ES-I3 (cell line): ENCODE measurements around the gene PCDH9.
"Not testable (repeated sequence)": the region's sequence is repeated elsewhere in the genome, so short reads cannot be mapped to it uniquely, and the experiment has no call there.

Experiments
- H3K36me3 ChIP-seq: 2 replicates; pipeline ENCODE4 v1.6.1; 2013; ENCODE audit warnings: mild to moderate bottlenecking, low read length, control low read depth, moderate library complexity; ENCODE audit not compliant: insufficient read depth
- H3K4me1 ChIP-seq: 2 replicates; pipeline ENCODE4 v1.6.1; 2013; ENCODE audit warnings: mild to moderate bottlenecking, control low read depth, low read length; ENCODE audit not compliant: insufficient read depth
- H3K9ac ChIP-seq: 2 replicates; pipeline ENCODE4 v1.6.1; 2013; ENCODE audit warnings: low read depth, mild to moderate bottlenecking, low read length, moderate library complexity
- H3K9me3 ChIP-seq: 2 replicates; pipeline ENCODE4 v1.6.1; 2013; ENCODE audit warnings: mild to moderate bottlenecking, low read length, moderate library complexity; ENCODE audit not compliant: control insufficient read depth, insufficient read depth

The PCDH9 gene

DNA sequence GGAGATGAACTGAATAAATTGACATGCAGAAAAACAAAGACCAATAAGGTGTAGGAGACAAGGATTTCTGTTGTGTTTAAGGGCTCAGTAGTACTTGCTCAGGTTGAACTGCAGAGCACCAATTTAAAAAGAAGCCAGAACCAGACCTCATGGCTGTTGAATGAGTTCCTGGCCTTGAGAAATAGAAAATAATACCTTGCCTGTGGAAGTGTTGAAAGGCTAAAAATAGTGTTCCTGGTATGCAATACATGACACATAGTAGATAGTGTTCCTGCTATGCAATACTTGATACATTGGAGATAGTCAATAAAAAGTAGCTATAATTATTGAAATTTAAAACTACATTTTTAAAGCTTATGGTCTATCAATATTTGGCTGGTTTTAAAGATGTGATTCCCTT is 595.8 kb downstream of the PCDH9 start:
- Histone ChIP-seq H3K9me3 (no peaks in the 10 kb centered on the region), H3K36me3 (no peaks in the 10 kb centered on the region), H3K4me1 (peaks cover 4% of the 10 kb centered on the region; the same call in 1 of the 2 replicates), H3K9ac (no peak overlapping the region)

DNA sequence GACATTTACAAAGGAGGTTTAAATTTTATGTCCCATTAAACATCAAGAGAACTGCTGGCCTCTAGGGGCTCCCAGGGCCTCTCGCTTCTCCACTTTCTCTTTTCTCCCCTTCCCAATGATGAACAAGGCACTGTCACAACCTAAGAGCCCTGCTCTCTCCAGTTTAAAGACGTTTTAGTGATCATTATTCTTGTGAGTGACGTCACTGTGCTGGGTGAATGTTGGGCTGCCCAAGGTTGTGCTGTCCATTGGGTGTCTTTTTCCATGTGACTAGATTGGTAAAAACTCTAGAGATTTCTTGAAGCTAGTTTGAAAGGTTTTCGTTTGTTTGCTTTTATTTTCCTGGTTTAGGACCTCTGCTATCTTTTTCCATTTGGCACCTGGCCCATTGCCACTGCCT is 602.6 kb downstream of the PCDH9 start:
- Histone ChIP-seq H3K9me3 (no peaks in the 10 kb centered on the region), H3K4me1 (no peaks in the 10 kb centered on the region), H3K9ac (no peak overlapping the region), H3K36me3 (no peaks in the 10 kb centered on the region)

DNA sequence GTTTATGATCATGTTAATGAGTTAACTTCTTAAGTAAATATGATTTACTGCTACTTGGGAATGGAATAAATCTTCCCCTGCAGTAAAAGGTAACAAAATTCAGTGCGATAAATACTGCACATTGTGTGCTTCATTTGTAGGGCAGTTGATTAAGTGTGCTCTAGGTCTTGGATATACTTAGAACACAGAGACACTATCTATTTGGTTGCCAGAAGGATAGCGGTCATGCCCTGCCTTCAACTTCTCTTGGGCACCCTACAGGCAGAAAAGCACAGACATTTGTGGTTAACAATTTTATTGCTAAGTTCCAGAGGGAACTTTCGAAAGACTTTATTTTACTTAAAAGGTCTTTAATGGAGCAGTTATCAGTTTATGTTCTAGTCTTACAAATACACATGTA is 605.8 kb downstream of the PCDH9 start:
- Histone ChIP-seq H3K9me3 (no peaks in the 10 kb centered on the region), H3K9ac (no peak overlapping the region), H3K4me1 (no peaks in the 10 kb centered on the region), H3K36me3 (no peaks in the 10 kb centered on the region)

DNA sequence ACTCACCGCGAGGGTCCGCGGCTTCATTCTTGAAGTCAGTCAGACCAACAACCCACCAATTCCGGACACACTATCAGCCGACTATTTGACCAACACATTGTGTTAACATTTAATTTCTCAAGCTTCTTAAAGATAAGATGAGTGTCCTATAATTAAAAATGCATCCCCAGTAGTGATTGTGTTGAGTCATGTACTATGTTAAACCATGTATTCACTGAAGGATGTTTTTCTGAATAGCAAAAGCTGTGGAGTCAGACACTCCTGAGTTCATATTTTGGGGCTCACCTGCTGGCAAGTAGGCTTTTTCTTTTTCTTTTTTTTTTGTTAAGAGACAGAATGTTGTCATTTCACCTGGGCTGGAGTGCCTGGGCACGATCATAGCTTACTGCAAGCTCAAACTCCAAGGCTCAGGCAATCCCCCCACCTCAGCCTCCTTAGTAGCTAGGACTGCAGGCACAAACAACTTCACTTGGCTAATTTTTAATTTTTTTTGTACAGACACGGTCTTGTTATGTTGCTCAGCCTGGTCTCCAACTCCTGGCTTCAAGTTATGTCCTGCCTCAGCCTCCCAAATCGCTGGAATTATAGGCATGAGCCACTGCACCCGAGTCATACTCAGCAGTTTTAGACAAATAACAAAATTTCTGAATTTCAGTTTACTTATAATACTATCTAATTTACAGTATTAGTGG is 606.9 kb downstream of the PCDH9 start:
- no peaks in the 10 kb centered on the region for H3K36me3 ChIP-seq
- H3K4me1 ChIP-seq: no peaks in the 10 kb centered on the region
- no peaks in the 10 kb centered on the region for H3K9me3 ChIP-seq
- no peak overlapping the region for H3K9ac ChIP-seq

DNA sequence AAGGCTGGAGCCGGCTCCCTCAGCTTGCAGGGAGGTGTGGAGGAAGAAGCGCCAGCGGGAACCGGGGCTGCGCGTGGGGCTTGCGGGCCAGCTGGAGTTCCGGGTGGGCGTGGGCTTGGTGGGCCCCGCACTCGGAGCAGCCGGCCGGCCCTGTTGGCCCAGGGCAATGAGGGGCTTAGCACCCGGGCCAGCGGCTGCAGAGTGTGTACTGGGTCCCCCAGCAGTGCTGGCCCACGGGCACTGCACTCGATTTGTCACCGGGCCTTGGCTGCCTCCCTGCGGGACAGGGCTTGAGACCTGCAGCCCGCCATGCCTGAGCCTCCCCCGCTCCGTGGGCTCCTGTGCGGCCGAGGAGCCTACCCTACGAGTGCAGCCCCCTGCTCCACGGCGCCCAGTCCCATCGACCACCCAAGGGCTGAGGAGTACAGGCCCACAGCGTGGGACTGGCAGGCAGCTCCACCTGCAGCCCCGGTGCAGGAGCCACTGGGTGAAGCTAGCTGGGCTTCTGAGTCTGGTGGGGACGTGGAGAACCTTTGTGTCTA is 608.2 kb downstream of the PCDH9 start:
- not testable (repeated sequence) for H3K9me3 ChIP-seq, H3K36me3 ChIP-seq, H3K4me1 ChIP-seq, H3K9ac ChIP-seq

DNA sequence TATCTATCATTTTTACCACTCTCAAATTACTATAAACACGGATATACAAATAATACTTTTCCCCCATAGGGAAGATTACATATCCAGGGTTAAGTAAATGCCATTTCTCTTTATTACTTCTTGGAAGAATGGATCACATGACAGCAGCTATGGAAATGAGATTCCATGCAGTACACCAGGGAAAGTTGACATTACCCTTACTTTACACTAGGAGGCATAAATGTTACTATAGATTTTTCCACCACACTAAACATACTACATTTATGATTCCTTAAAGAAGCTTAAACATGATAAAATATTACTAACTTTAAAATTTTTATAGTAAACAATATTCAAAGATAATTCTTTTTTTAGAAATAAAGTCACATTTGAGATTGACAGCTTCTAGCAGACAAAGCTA is 611.4 kb downstream of the PCDH9 start:
- H3K4me1 ChIP-seq: no peaks in the 10 kb centered on the region
- no peaks in the 10 kb centered on the region for H3K36me3 ChIP-seq
- H3K9me3 ChIP-seq: peaks cover 4% of the 10 kb centered on the region; the same call in 1 of the 2 replicates
- H3K9ac ChIP-seq: no peak overlapping the region

DNA sequence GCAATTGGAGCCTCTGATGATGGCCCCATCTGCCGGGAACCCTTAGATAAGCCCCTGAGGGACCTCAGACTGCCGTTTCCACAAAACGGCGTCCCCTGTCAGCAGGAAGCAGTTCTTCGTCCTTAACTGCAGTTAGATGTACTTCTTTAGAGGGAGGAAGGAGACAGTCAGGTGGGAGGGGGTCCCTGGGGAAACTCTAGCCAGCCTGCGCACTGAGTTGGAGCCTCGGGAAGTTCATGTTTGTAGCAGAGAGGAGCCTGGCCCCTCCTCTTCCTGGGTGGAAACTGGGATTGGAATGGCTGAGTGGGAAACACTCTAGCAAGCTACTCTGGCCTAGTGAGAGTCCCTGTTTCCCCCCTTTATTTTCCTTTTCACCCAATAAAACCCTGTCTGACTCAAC is 612.4 kb downstream of the PCDH9 start:
- no peaks in the 10 kb centered on the region for H3K4me1 ChIP-seq
- no peak overlapping the region for H3K9ac ChIP-seq
- H3K36me3 ChIP-seq: no peaks in the 10 kb centered on the region
- H3K9me3 ChIP-seq: peaks cover 4% of the 10 kb centered on the region; the same call in 1 of the 2 replicates

DNA sequence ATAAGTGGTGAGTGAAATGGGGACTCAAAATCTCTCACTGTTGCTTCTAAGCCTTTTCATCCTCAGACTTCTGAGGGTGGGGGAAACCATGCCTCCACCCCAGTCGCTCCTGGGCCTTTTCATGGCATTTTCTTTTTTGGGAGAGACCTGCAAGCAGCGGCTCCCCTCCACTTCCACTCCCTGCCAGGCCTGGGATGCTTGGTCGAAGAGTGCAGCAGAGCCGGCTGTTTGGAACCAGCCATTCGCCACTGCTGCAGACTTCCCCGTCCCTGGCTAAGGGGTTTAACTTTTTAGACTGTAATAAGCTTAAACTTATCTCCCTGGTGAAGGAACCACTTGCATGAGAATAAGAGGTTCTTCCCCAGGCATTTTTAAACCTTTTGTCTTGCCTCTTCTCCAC is 617.2 kb downstream of the PCDH9 start:
- Histone ChIP-seq H3K9me3 (peaks cover 4% of the 10 kb centered on the region; the same call in 1 of the 2 replicates), H3K4me1 (no peaks in the 10 kb centered on the region), H3K9ac (no peak overlapping the region), H3K36me3 (no peaks in the 10 kb centered on the region)

DNA sequence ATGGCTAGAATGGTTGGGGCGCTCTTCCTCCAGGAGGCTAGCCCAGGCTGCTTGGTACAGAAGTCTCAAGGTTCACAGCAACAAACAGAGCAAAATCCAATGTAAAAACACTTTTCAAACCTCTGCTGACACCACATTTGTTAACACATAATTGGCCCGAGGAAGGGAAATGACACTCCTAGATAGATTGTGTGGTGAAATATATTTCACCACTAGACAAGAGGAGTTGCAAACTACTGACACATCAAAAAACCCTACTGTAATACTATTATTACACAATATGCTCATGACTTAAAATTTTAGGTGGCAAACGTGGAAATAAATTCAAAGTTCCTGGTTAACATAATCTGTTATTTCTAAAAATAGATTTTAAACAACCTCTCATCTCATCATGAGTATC is 643.6 kb downstream of the PCDH9 start:
- Histone ChIP-seq H3K9ac (no peak overlapping the region), H3K9me3 (no peaks in the 10 kb centered on the region), H3K36me3 (no peaks in the 10 kb centered on the region), H3K4me1 (no peaks in the 10 kb centered on the region; the same call in 1 of the 2 replicates)

DNA sequence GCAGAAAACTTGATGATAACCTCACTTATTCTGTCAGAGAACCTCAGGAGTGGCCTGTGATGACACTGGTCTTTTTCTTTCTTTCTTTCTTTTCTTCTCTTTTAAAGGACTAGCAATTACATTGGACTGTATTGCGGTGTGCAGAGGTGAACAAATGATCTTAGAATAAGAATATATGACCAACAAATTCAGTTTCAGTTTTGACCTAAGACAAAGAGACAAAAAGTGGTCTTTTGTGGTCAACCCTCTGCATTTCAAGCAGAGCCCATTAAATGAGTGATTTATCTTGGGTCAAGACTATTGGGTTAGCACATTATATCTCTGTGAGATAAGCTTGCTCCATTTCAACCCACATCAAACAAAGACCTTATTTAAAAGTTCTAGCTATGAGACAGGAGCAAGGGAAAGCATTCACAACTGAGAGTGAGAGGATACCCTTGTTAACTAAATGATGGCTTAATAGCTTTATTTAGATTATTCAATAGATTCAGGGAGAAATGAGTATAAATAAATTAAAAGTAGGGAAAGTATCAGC is 644.4 kb downstream of the PCDH9 start:
- no peaks in the 10 kb centered on the region; the same call in 1 of the 2 replicates for H3K4me1 ChIP-seq

DNA sequence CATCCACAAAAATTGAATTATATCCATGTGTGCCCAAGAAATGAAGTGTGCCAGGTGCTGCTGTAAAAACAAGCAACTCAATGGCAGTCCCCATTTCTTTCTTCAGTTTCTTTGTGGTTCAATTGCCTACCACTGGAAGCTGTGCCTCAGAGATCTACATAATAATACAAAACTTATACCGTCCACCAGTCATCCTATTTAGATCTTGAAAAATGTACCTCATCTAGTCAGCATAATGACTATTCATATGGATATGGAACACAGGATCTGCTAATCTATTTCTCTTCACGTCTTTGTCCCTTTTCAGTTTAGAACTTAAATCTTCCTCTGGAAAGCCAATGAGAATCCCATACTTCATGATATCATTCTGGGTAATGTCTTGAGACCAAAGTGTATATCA is 648.5 kb downstream of the PCDH9 start:
- H3K9me3 ChIP-seq: no peaks in the 10 kb centered on the region
- H3K4me1 ChIP-seq: no peaks in the 10 kb centered on the region; the same call in 1 of the 2 replicates

More for the DNA sequence above, 644.4 kb downstream of the PCDH9 start:
- no peaks in the 10 kb centered on the region for H3K9me3 ChIP-seq
- no peak overlapping the region for H3K9ac ChIP-seq
- H3K36me3 ChIP-seq: no peaks in the 10 kb centered on the region

DNA sequence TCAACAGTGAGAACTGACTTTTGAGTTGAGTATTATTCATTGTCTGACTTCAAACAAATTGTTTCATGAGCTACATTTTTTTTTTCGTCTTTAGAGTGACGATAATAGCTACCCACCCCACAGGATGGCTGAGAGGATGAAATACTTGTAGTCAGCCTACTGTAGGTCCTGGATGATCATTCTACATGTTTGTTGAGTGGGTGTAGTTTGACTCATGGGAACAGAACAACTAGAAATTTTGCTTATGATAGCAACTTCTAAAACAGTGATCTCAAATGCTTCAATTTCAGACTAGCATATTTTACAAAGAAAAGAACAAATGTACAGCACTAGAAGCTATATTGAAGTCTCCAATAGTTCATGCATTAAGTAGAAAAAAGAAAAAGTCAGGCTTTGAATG is 651.8 kb downstream of the PCDH9 start:
- Histone ChIP-seq H3K9me3 (no peaks in the 10 kb centered on the region), H3K9ac (no peak overlapping the region), H3K36me3 (no peaks in the 10 kb centered on the region), H3K4me1 (no peaks in the 10 kb centered on the region; the same call in 1 of the 2 replicates)

More for the DNA sequence above, 648.5 kb downstream of the PCDH9 start:
- no peak overlapping the region for H3K9ac ChIP-seq
- no peaks in the 10 kb centered on the region for H3K36me3 ChIP-seq

DNA sequence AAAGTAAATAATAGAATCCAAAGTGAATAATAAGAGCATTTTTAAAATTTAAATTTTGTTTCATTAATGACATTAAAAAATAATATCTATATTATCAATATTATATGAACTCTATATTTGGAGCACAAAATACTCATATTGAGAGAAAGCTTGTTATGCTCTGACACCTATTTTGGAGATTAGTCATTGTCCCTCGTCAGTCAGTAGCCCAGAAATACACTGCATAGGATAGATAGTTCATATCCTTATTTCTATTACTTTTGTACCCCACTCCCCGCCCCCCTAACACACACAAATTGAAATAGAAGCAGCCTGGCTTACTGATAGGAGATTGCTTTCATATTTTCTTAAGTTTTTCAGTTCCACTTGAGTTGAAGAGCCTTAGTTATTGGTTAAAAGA is 652.8 kb downstream of the PCDH9 start:
- Histone ChIP-seq H3K36me3 (no peaks in the 10 kb centered on the region), H3K9ac (no peak overlapping the region), H3K4me1 (no peaks in the 10 kb centered on the region; the same call in 1 of the 2 replicates), H3K9me3 (0 out of 2 replicates have a peak, but pooled peaks cover under 1% of the 10 kb centered on the region)

DNA sequence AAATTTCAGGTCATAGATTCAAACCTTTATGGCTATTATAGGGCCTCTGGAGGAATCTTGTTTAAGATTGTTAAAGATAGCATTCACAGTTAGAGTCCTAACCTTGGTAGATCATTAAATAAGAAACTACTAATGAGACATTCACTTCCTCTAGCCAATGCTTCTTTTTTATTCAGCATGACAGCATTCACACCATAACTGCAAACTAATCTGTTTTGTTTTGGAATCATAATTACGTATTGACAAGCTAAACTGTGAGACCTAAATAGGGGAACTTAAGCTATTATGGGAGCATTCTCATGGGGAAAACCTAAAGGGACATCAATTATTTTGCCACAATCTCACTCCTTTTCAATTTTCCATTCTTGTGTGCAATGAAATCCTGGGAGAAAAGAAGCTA is 653.8 kb downstream of the PCDH9 start:
- no peaks in the 10 kb centered on the region for H3K36me3 ChIP-seq
- H3K9me3 ChIP-seq: 0 out of 2 replicates have a peak, but pooled peaks cover 2% of the 10 kb centered on the region
- no peak overlapping the region for H3K9ac ChIP-seq
- no peaks in the 10 kb centered on the region; the same call in 1 of the 2 replicates for H3K4me1 ChIP-seq

DNA sequence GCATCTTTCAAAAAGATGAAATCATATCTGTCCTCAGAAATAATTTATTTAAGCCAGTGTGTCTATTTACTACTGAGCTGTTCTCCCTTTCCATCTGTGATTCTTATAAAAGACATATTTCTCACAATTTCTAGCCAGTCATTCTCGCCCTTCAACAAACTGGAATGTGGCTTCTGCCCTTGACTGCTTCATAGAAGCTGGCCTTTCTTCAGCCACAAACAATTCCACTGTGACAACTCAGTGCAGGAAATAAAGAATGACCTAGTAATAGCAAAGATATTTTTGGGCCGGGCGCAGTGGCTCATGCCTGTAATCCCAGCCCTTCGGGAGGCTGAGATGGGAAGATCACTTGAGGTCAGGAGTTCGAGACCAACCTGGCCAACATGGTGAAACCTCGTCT is 655.5 kb downstream of the PCDH9 start:
- no peak overlapping the region for H3K9ac ChIP-seq
- 0 out of 2 replicates have a peak, but pooled peaks cover 2% of the 10 kb centered on the region for H3K9me3 ChIP-seq
- H3K4me1 ChIP-seq: no peaks in the 10 kb centered on the region
- H3K36me3 ChIP-seq: no peaks in the 10 kb centered on the region
